ENCODE data around the gene LRP4.
A peak's percentile ranks its signal among the peaks of the same experiment; 100 is the strongest.

LRP4 gene

GRCh38 chr11:46845740-46846509 lies 72.4 kb downstream of the LRP4 start, which contains the start of gene CKAP5:
Gene CKAP5 (minus strand): TSS chr11:46846280. CDS start chr11:46821231, 25,049 bp downstream.
- peak; percentile 89 for DNase-seq

- DNase-seq, result peak; percentile 8
Observed at GRCh38 chr11:46845440-46845739, 73.0 kb downstream of the LRP4 start.

- DNase-seq, result no peak
Observed at GRCh38 chr11:46840116-46840515, 78.2 kb downstream of the LRP4 start.

- no peak for DNase-seq
Observed at GRCh38 chr11:46838501-46838900, 79.8 kb downstream of the LRP4 start.

GRCh38 chr11:46837860-46838259 lies 80.5 kb downstream of the LRP4 start:
- DNase-seq, result no peak

- no peak for DNase-seq
Observed at GRCh38 chr11:46836870-46837269, 81.5 kb downstream of the LRP4 start.

- no peak for DNase-seq
Observed at GRCh38 chr11:46836431-46836830, 81.9 kb downstream of the LRP4 start.

GRCh38 chr11:46835897-46836296 lies 82.5 kb downstream of the LRP4 start:
- DNase-seq, result no peak

- DNase-seq, result no peak
Observed at GRCh38 chr11:46834821-46835220, 83.5 kb downstream of the LRP4 start.

- DNase-seq, result no peak
Observed at GRCh38 chr11:46832511-46833214, 85.7 kb downstream of the LRP4 start.

- DNase-seq, result peak; percentile 6
Observed at GRCh38 chr11:46827995-46828394, 90.4 kb downstream of the LRP4 start.

- peak; percentile 72 for DNase-seq
Observed at GRCh38 chr11:46826310-46827044, 91.9 kb downstream of the LRP4 start.

- peak; percentile 40 for DNase-seq
Observed at GRCh38 chr11:46808799-46809431, 109.4 kb downstream of the LRP4 start.

Measured in fibroblast of skin of right quadriceps (primary cell).